Thymus (tissue), 11 donors: ENCODE measurements around the gene IRAK1. TPM values are rescaled to one million over a fixed set of nuclear protein-coding genes. Genes with fewer than 3 reads are reported as not detected.

Experiments used
- DNase-seq, 9 donors: peaks; one replicate each; pipeline ENCODE4 v3.0.0-alpha.2; 2013; ENCODE audit warnings: low spot score in 9 of 9, low read depth in 6 of 9, missing footprints in 1 of 9
- H3K27ac ChIP-seq, 2 donors: one replicate each; pipeline ENCODE4 v1.5.1; 2013; ENCODE audit warnings: control low read depth in 1 of 2, low read depth in 1 of 2, low read length in 1 of 2, mild to moderate bottlenecking in 1 of 2, moderate library complexity in 1 of 2
- H3K27me3 ChIP-seq, 2 donors: one replicate each; pipeline ENCODE4 v1.5.1; 2013; ENCODE audit warnings: low read length in 1 of 2; ENCODE audit not compliant: control insufficient read depth in 2 of 2, insufficient read depth in 1 of 2
- H3K36me3 ChIP-seq, 2 donors: one replicate each; pipeline ENCODE4 v1.5.1; 2013; ENCODE audit warnings: low read length in 1 of 2, mild to moderate bottlenecking in 1 of 2, moderate library complexity in 1 of 2; ENCODE audit not compliant: control insufficient read depth in 2 of 2, insufficient read depth in 2 of 2
- H3K4me1 ChIP-seq, 2 donors: one replicate each; pipeline ENCODE4 v1.5.1; 2013; ENCODE audit warnings: low read length in 2 of 2; ENCODE audit not compliant: control insufficient read depth in 2 of 2, insufficient read depth in 2 of 2
- H3K4me3 ChIP-seq, 2 donors: one replicate each; pipeline ENCODE4 v1.5.1; 2013; ENCODE audit warnings: low read length in 2 of 2, control low read depth in 1 of 2, mild to moderate bottlenecking in 1 of 2
- H3K9me3 ChIP-seq, 2 donors: one replicate each; pipeline ENCODE4 v1.5.1; 2013; ENCODE audit warnings: low read length in 1 of 2, mild to moderate bottlenecking in 1 of 2; ENCODE audit not compliant: control insufficient read depth in 2 of 2, insufficient read depth in 1 of 2
- WGBS: extraction: QIAGEN DNeasy Blood & Tissue Kit; methylation state at CpG from one replicate; pipeline ENCODE4 v1.1.7; 2013; 5-methylcytosine and 5-hydroxymethylcytosine counted together
- polyA plus RNA-seq: library from polyadenylated mRNA; stranded (reverse); fragments of 200-250 nt; gene quantifications from one replicate; pipeline ENCODE4 v1.2.3, GENCODE V29; 2013
- total RNA-seq: library from RNA; stranded (reverse); fragments of 120-200 nt; gene quantifications from one replicate; pipeline ENCODE4 v1.2.4, GENCODE V29; 2013
- donor health status: healthy.

Gene IRAK1
- total and polyA plus RNA-seq, 2 donors, result 33.9 to 44.0 TPM

- Histone ChIP-seq H3K36me3 (peaks cover 38 to 45% of the 10 kb centered on the region in 2 donors), H3K27ac (no peak overlapping the region), H3K4me3 (no peak overlapping the region), H3K4me1 (peaks cover 0 to 3% of the 10 kb centered on the region in 2 donors), H3K9me3 (no peaks in the 10 kb centered on the region), H3K27me3 (peaks cover 0 to 13% of the 10 kb centered on the region in 2 donors)
- 95% methylated on average over 21 of the region's 21 CpGs for WGBS
- no peak for DNase-seq
Observed at GRCh38 chrX:154026136-154027021, 6.7 kb upstream of the IRAK1 start.

DNA sequence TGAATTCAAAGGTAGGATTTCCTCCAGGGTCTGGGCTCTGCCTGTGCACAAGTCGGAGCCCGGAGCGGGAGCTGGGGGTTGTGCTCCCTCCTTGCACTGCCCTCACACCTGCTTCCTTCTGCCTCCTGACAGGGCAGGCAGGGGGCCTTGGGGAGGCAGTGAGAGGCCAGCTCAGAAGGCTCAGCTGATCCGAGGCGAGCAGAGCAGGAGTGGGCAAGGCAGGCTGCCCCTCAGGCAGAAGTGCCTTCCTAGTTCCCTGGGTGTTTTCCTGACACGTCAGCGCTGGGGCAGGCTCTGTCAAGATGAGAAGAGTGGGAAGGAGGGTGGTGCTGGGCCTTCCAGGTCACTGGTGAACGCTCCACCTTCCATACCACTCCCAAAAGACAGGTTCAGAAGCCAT is 5.5 kb upstream of the IRAK1 start:
- no peak overlapping the region for H3K27ac ChIP-seq

DNA sequence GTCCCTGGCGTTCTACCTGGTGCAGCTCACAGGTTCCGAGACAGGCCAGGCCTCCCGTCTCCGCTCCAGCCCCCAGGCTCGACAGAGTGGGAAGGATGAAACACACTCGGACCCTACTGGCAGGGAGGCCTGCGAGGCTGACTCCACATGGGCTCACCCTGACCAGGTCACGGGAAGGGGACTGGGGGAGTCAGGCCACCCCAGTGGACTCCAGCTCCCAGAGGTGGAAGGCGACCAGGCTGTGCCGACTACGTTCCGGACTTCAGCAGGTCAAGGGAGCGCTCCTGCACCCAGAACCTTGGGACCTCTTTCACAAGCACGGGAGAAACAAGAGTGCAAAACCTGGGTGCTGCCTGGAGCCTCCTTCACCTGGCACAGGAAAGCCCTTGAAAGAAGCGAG is 4.6 kb upstream of the IRAK1 start:
- Histone ChIP-seq H3K27me3 (peaks cover 0 to 16% of the 10 kb centered on the region in 2 donors), H3K9me3 (no peaks in the 10 kb centered on the region), H3K4me1 (peaks cover 4 to 14% of the 10 kb centered on the region in 2 donors), H3K4me3 (no peak overlapping the region), H3K36me3 (peaks cover 17 to 27% of the 10 kb centered on the region in 2 donors), H3K27ac (no peak overlapping the region)
- no peak for DNase-seq
- 98% methylated on average over 15 of the region's 15 CpGs for WGBS

More for the DNA sequence above, 5.5 kb upstream of the IRAK1 start:
- WGBS, result 85% methylated on average over 8 of the region's 8 CpGs
- no peak for DNase-seq
- no peak overlapping the region for H3K4me3 ChIP-seq
- peaks cover 4 to 14% of the 10 kb centered on the region in 2 donors for H3K4me1 ChIP-seq
- peaks cover 0 to 16% of the 10 kb centered on the region in 2 donors for H3K27me3 ChIP-seq
- no peaks in the 10 kb centered on the region for H3K9me3 ChIP-seq
- peaks cover 27 to 36% of the 10 kb centered on the region in 2 donors for H3K36me3 ChIP-seq

GRCh38 chrX:154023276-154024000 is 3.7 kb upstream of the IRAK1 start:
- H3K27me3 ChIP-seq, result peaks cover 0 to 16% of the 10 kb centered on the region in 2 donors
- H3K27ac ChIP-seq, result no peak overlapping the region
- no peak for DNase-seq
- no peaks in the 10 kb centered on the region for H3K9me3 ChIP-seq
- H3K4me1 ChIP-seq, result peaks cover 4 to 16% of the 10 kb centered on the region in 2 donors
- H3K4me3 ChIP-seq, result no peak overlapping the region
- 97% methylated on average over 27 of the region's 27 CpGs for WGBS
- H3K36me3 ChIP-seq, result peaks cover 12 to 19% of the 10 kb centered on the region in 2 donors

DNA sequence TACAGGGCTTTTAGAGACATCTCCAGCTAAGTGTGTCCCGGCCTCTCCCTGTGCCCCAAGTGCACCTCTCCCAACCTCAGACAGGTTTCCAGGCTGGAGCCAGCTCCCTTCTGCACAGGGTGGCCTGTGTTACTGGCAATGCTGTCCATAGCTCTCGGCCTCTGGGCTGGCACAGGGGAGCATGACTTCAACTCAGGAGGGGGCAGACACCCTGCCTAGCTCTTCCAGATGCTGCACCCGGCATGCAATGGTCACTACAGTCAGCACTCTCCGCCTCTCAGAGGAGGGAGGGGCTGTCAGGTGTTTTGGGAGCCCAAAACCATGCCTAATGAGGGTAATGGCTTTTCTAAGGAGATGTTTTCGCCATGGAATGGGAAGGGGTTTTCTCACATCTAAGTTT is 2.4 kb upstream of the IRAK1 start:
- H3K4me1 ChIP-seq, result peaks cover 4 to 23% of the 10 kb centered on the region in 2 donors
- H3K4me3 ChIP-seq, result no peak overlapping the region
- H3K27ac ChIP-seq, result no peak overlapping the region
- 98% methylated on average over 5 of the region's 5 CpGs for WGBS
- no peak for DNase-seq
- no peaks in the 10 kb centered on the region for H3K9me3 ChIP-seq
- peaks cover 12 to 18% of the 10 kb centered on the region in 2 donors for H3K36me3 ChIP-seq
- H3K27me3 ChIP-seq, result peaks cover 0 to 15% of the 10 kb centered on the region in 2 donors

DNA sequence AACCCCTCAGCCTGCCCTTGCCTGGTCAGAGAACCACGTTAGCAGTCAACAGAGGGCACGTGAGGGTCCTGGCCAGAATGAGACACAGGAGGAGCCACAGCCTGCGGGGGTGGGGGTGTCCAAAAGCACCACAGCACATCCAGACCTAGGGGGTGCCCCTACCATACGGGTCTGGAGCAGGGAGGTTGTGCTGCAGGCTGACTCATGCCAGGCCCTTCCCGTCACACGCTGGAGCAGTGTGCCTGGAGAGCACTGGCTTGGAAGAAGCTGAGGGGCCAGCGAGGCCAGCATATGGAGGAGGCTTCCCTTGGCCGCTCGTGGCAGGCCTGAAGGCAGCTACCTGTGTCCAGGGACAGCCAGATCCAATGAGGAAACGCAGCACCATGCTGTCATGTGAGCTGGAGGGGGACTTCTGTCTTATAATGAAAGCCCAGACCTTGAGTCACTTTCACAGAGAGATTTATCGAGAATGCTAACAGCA is 1.5 kb upstream of the IRAK1 start:
- no peaks in the 10 kb centered on the region for H3K9me3 ChIP-seq
- DNase-seq, result no peak
- H3K36me3 ChIP-seq, result peaks cover 19 to 22% of the 10 kb centered on the region in 2 donors
- peaks cover 4 to 23% of the 10 kb centered on the region in 2 donors for H3K4me1 ChIP-seq
- peaks cover 0 to 12% of the 10 kb centered on the region in 2 donors for H3K27me3 ChIP-seq
- no peak overlapping the region for H3K27ac ChIP-seq
- no peak overlapping the region for H3K4me3 ChIP-seq
- WGBS, result 80% methylated on average over 11 of the region's 11 CpGs

DNA sequence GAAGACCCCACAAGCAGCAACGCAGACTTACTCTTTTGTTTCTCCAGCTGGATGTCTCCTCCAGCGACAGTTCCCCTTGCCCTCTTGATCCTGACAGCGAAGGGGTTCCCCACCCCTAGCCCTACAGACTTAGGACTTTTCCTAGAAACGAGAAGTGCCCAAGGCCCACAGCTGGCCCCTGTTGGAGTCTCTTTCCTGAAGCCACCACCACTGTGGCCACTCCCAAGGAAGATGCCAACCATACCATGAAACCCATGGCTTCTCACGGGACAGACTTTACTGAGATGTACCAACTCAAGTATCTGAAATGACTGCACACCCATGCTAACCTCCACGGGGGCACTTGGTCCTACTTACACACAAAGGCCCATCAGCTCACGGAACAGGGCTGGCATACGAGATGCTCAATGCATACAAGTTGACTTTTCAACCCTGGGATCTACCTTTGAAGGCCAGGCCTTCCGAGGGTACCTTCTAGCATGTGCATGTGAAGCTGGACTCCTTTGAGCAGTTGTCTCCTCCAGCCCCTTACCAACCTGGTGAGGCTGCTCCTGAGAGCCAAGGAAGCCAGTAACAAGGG is 924 bp upstream of the IRAK1 start:
- DNase-seq, result peak in 1 of 9 donors; percentile 19
- H3K9me3 ChIP-seq, result no peaks in the 10 kb centered on the region
- H3K4me1 ChIP-seq, result peaks cover 4 to 25% of the 10 kb centered on the region in 2 donors
- WGBS, result 37% methylated on average over 9 of the region's 9 CpGs
- H3K27me3 ChIP-seq, result peaks cover 0 to 12% of the 10 kb centered on the region in 2 donors
- peak overlapping the region; percentile 58 to 69 for H3K4me3 ChIP-seq
- H3K27ac ChIP-seq, result peak overlapping the region; percentile 72 to 86
- H3K36me3 ChIP-seq, result peaks cover 24 to 26% of the 10 kb centered on the region in 2 donors

GRCh38 chrX:154019061-154019621 is 561 bp downstream of the IRAK1 start:
- Histone ChIP-seq H3K4me3 (peak overlapping the region; percentile 49 to 69), H3K27ac (peak overlapping the region in 1 of 2 donors; percentile 79), H3K36me3 (peaks cover 28 to 36% of the 10 kb centered on the region in 2 donors), H3K27me3 (peaks cover 0 to 10% of the 10 kb centered on the region in 2 donors), H3K4me1 (peaks cover 4 to 30% of the 10 kb centered on the region in 2 donors), H3K9me3 (no peaks in the 10 kb centered on the region)
- DNase-seq, result peak in 1 of 9 donors; percentile 35
- WGBS, result under 1% methylated on average over 44 of the region's 45 CpGs
